HEK293T (cell line): ENCODE measurements around the gene NT5DC4.

ENCODE experiments used
- ARNT ChIP-seq: fragments of 450-650 bp; IDR thresholded peaks from 2 replicates; pipeline ENCODE4 v1.6.1; 2017; ENCODE audit warnings: mild to moderate bottlenecking
- BHLHE40 ChIP-seq: fragments of 450-650 bp; IDR thresholded peaks from 2 replicates; pipeline ENCODE4 v1.6.1; 2016; ENCODE audit warnings: mild to moderate bottlenecking, moderate library complexity, borderline replicate concordance
- ELF4 ChIP-seq: fragments of 450-650 bp; IDR thresholded peaks from 2 replicates; pipeline ENCODE4 v1.6.1; 2017; ENCODE audit warnings: antibody characterized with exemption
- FOXA1 ChIP-seq: fragments of 450-650 bp; IDR thresholded peaks from 2 replicates; pipeline ENCODE4 v1.6.1; 2016; ENCODE audit warnings: mild to moderate bottlenecking
- FOXM1 ChIP-seq: fragments of 450-650 bp; IDR thresholded peaks from 2 replicates; pipeline ENCODE4 v1.6.1; 2017; ENCODE audit warnings: mild to moderate bottlenecking, borderline replicate concordance
- HDGF ChIP-seq: fragments of 450-650 bp; IDR thresholded peaks from 2 replicates; pipeline ENCODE4 v1.6.1; 2017; ENCODE audit warnings: antibody characterized with exemption, borderline replicate concordance
- L3MBTL2 ChIP-seq: fragments of 450-650 bp; conservative IDR thresholded peaks from 2 replicates; pipeline ENCODE4 v1.6.1; 2016; ENCODE audit warnings: mild to moderate bottlenecking
- NFRKB ChIP-seq: fragments of 450-650 bp; IDR thresholded peaks from 2 replicates; pipeline ENCODE4 v1.6.1; 2016; ENCODE audit warnings: mild to moderate bottlenecking, moderate library complexity
- SP1 ChIP-seq: fragments of 450-650 bp; IDR thresholded peaks from 2 replicates; pipeline ENCODE4 v1.6.1; 2017
- SUZ12 ChIP-seq: fragments of 450-650 bp; IDR thresholded peaks from 2 replicates; pipeline ENCODE4 v1.6.1; 2016; ENCODE audit warnings: mild to moderate bottlenecking
- TARDBP ChIP-seq: fragments of 450-650 bp; IDR thresholded peaks from 2 replicates; pipeline ENCODE4 v1.6.1; 2016

GRCh38 chr2:112686348-112687217 is 34.2 kb upstream of the NT5DC4 start:
- TF ChIP-seq SUZ12 (no peak), SP1 (no peak), HDGF (no peak), FOXA1 (no peak), BHLHE40 (no peak), ARNT (no peak), TARDBP (no peak), FOXM1 (no peak), L3MBTL2 (no peak), NFRKB (no peak), ELF4 (no peak)
